Muscle layer of duodenum (tissue), 2 donors: ENCODE results near the gene TOP1.
"Not testable (repeated sequence)": the region's sequence is repeated elsewhere in the genome, so short reads cannot be mapped to it uniquely, and the experiment has no call there.

ENCODE experiments used
- H3K27ac ChIP-seq: one replicate; pipeline ENCODE4 v1.7.0; 2013; ENCODE audit warnings: mild to moderate bottlenecking, low read length
- H3K27me3 ChIP-seq: one replicate; pipeline ENCODE4 v1.7.0; 2013; ENCODE audit warnings: low read depth, mild to moderate bottlenecking, control low read depth, low read length
- H3K36me3 ChIP-seq, 2 donors: one replicate each; pipeline ENCODE4 v1.7.0; 2013; ENCODE audit warnings: low read length in 2 of 2, control low read depth in 1 of 2, mild to moderate bottlenecking in 1 of 2; ENCODE audit not compliant: insufficient read depth in 2 of 2, control insufficient read depth in 1 of 2
- H3K4me1 ChIP-seq, 2 donors: one replicate each; pipeline ENCODE4 v1.7.0; 2013; ENCODE audit warnings: low read length in 2 of 2, mild to moderate bottlenecking in 2 of 2, control low read depth in 1 of 2, moderate library complexity in 1 of 2; ENCODE audit not compliant: insufficient read depth in 2 of 2, control insufficient read depth in 1 of 2
- H3K4me3 ChIP-seq, 2 donors: one replicate each; pipeline ENCODE4 v1.7.0; 2013; ENCODE audit warnings: low read length in 2 of 2, low read depth in 1 of 2, mild to moderate bottlenecking in 1 of 2
- H3K9me3 ChIP-seq, 2 donors: one replicate each; pipeline ENCODE4 v1.7.0; 2013; ENCODE audit warnings: low read length in 2 of 2, control low read depth in 1 of 2, mild to moderate bottlenecking in 1 of 2; ENCODE audit not compliant: control insufficient read depth in 1 of 2
- donor health status: healthy.

TOP1 gene

DNA sequence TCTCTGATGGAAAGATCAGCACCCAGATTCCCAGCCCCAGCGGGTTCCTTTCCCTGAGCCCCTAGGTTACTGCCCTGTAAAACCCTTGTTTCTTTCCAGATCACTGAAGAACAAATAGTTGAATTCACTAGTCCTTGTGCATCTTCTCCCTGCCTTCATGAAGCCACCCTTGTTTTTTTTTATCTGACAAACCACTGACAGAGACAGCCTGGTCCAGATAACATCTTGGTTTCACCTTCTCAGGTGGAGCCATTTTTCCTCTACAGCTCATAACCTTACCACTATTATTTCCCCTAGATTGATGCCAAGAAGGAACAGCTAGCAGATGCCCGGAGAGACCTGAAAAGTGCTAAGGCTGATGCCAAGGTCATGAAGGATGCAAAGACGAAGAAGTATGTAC is 92.8 kb downstream of the TOP1 start:
- H3K4me1 ChIP-seq = no peaks in the 10 kb centered on the region
- H3K27me3 ChIP-seq = no peaks in the 10 kb centered on the region
- H3K4me3 ChIP-seq = no peak overlapping the region
- H3K36me3 ChIP-seq = peaks cover 77 to 86% of the 10 kb centered on the region in 2 donors
- no peak overlapping the region for H3K27ac ChIP-seq
- H3K9me3 ChIP-seq = no peaks in the 10 kb centered on the region

- H3K4me3 ChIP-seq = no peak overlapping the region
- H3K36me3 ChIP-seq = peaks cover 63 to 68% of the 10 kb centered on the region in 2 donors
- H3K27ac ChIP-seq = no peak overlapping the region
- H3K4me1 ChIP-seq = peaks cover 0 to 4% of the 10 kb centered on the region in 2 donors
- H3K9me3 ChIP-seq = no peaks in the 10 kb centered on the region
- no peaks in the 10 kb centered on the region for H3K27me3 ChIP-seq
These were observed 95.0 kb downstream of the TOP1 start for GRCh38 chr20:41123631-41124030.

DNA sequence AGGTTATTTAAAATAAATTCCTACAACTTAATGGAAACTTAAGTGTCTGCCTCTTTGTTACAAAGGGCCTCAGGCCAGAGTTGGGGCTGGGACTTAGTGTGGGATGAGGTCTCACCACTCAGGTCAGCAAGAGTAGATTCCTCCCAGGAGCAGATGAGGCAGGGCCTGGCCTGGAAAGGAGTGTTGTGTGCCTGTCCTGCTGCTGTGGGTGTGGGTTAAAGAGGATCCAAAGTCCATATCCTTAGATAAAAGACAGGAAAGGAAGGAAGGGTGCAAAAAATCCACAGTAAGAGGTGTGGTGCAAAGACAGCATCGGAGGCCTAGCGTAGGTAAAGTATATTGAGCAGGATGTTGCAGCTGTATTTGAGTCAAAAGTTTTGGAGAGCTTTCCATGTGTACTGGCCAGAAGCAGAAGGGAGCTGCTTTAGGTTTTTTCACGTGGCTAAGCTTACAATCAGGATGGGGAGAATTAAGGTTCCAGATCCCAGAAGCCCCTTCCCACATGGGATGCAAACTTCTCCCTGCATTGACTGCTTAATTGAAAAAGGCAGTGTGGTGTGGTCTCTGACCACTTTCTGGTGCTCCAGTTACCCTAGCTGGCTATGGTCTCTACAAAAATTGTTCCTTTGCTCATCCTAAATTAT is 96.0 kb downstream of the TOP1 start:
- H3K4me1 ChIP-seq = peaks cover 0 to 4% of the 10 kb centered on the region in 2 donors
- no peak overlapping the region for H3K4me3 ChIP-seq
- no peaks in the 10 kb centered on the region for H3K9me3 ChIP-seq
- peaks cover 57 to 60% of the 10 kb centered on the region in 2 donors for H3K36me3 ChIP-seq
- no peaks in the 10 kb centered on the region for H3K27me3 ChIP-seq
- H3K27ac ChIP-seq = no peak overlapping the region

DNA sequence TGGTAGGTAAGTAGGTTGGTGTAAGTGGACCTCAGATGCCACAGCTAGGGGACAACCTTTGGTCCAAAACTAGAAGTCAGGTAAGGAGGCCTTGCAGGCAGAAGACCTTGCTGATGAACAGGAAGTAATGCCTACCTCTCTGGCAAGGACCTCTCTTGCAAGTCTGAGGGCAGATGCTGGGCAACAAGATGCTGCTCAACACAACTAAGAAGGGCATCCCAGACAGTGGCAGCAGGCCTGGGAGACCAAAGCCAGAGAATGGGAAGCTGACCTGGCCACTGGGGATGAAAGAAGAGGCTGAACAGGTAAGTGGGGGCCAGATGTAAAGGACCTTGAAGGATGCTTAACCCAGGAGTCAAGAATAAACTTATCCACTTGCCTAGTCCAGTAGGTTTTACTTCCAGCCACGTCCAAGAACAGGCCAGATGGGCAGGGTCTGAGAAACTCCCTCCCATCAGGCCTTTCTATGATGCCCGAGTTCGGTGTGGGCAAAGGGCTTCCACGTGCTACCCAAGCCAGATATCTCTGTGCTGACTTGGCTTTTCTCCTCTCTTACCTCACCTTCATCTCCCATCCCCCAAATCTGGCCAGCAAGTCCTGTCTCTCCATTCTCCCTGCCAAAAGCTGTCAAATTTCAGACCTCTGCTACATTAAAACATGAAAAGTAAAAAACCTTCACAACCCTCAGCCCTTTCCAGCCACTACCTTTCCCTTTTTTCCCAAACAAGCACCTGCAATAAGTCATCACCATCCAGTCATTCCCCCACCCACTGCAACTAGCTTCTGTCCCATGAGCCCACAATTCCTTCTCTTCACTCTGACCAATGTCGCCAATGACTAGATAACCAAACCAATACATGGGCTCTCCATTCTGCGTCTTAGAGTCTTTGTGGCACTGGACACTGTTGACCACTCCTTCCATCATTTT is 97.2 kb downstream of the TOP1 start:
- Histone ChIP-seq H3K9me3 (no peaks in the 10 kb centered on the region), H3K4me1 (peaks cover 0 to 4% of the 10 kb centered on the region in 2 donors), H3K36me3 (peaks cover 46 to 49% of the 10 kb centered on the region in 2 donors), H3K27me3 (no peaks in the 10 kb centered on the region), H3K27ac (no peak overlapping the region), H3K4me3 (no peak overlapping the region)

DNA sequence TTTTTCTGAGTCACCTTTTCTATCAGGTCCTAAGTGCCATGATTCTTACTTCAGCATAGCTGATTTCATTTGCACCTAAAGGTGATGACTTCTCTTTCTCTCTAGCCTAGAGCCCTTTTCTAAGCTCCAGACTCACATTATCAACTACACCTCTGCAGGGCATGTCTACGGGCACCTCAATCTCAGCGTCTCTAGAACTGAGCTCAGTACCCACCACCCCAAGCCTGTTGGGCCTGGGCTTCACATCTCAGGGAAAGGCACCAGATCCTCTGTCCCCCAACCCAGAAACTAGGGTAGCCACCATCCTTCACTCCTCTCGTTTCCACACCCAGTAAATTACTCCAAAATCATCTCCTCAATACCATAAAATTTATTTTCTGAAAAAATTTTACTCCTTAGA is 98.1 kb downstream of the TOP1 start:
- Histone ChIP-seq H3K9me3 (no peaks in the 10 kb centered on the region), H3K4me3 (no peak overlapping the region), H3K4me1 (peaks cover 0 to 4% of the 10 kb centered on the region in 2 donors), H3K36me3 (peaks cover 37 to 39% of the 10 kb centered on the region in 2 donors), H3K27me3 (no peaks in the 10 kb centered on the region), H3K27ac (no peak overlapping the region)

- not testable (repeated sequence) for H3K4me3 ChIP-seq, H3K9me3 ChIP-seq, H3K4me1 ChIP-seq, H3K27me3 ChIP-seq, H3K27ac ChIP-seq
- H3K36me3 ChIP-seq = peaks cover 21 to 23% of the 10 kb centered on the region in 2 donors
These were observed 99.7 kb downstream of the TOP1 start for GRCh38 chr20:41128317-41128716.

DNA sequence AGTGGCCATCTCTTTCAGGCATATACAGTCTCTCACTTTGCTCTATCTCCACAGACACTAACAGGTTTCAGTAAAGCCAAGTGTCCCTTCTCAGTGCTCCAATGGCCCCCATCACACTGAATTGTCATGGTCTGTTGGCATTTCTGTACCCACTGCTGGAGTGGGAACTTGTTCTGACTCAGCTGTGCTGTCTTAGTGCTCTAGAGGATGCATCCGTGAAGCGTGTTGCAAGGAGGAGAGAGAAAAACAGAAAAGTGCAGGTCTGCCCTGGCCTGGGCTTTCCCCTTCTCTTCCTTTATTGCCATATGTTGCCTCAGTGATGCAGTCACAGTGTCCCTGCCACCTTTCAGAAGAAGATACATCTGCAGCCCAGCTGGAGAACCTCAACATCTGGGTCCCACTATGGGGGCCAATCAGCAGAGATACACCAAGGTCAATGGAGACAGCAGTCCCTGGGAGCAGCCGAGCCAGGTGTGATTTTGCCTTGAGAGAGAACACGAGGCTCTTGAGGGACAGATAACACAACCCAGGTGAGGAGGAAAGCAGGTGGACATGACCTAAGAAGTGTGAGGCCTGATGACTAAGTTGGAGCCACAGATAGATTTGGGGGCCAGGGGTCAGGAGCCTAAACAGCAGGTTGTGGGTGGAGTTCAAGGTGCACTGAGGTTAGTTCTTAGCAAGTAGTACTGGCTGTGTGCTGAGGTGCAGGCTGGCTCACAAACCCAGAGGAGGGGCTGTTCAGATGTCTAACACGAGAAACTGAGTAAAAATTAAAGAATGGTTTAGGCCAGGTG is 103.2 kb downstream of the TOP1 start:
- H3K27ac ChIP-seq = no peak overlapping the region
- no peaks in the 10 kb centered on the region for H3K9me3 ChIP-seq
- no peak overlapping the region for H3K4me3 ChIP-seq
- H3K4me1 ChIP-seq = peaks cover 0 to 13% of the 10 kb centered on the region in 2 donors
- H3K27me3 ChIP-seq = no peaks in the 10 kb centered on the region
- H3K36me3 ChIP-seq = no peaks in the 10 kb centered on the region

GRCh38 chr20:41132388-41132775 is 103.8 kb downstream of the TOP1 start:
- H3K4me3 ChIP-seq, H3K4me1 ChIP-seq, H3K27me3 ChIP-seq, H3K9me3 ChIP-seq, H3K36me3 ChIP-seq, H3K27ac ChIP-seq: not testable (repeated sequence)

DNA sequence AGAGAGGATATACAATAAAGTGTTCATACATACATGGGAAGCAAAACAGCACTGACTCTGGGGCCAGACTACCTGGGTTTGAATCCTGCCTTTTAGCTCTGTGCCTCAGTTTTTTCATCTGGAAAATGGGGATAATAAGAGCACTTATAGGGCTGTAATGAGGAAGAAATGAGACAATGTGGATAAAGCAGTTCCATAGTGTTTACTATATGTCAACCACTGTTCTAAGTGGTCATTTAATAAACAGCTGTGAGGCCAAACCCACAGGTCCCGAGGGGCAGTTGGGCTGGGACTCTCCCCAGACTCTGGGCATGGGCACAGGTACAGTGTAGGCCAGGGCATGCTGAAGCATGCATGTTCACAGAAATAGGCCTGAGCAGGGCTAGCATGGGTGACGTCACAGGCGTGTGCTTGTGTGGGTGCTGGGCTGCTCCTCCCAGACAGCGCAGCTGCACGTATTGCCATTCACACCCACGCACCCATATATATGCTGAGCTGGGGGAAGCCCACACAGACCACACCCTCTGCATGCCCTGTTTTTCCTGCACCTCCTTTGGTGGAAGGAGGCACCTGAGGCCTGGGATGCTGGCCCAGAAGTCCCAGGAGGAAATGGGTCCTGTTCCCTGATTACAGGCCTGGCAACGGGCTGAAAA is 105.2 kb downstream of the TOP1 start:
- H3K27ac ChIP-seq = no peak overlapping the region
- H3K4me3 ChIP-seq = no peak overlapping the region
- peaks cover 0 to 14% of the 10 kb centered on the region in 2 donors for H3K4me1 ChIP-seq
- no peaks in the 10 kb centered on the region for H3K9me3 ChIP-seq
- H3K36me3 ChIP-seq = no peaks in the 10 kb centered on the region
- no peaks in the 10 kb centered on the region for H3K27me3 ChIP-seq

GRCh38 chr20:41134362-41135186 is 106.0 kb downstream of the TOP1 start:
- no peak overlapping the region for H3K27ac ChIP-seq
- H3K4me1 ChIP-seq = peaks cover 0 to 21% of the 10 kb centered on the region in 2 donors
- H3K27me3 ChIP-seq = no peaks in the 10 kb centered on the region
- H3K36me3 ChIP-seq = no peaks in the 10 kb centered on the region
- H3K9me3 ChIP-seq = no peaks in the 10 kb centered on the region
- no peak overlapping the region for H3K4me3 ChIP-seq
